H1 (cell line): ENCODE measurements around the gene NUTM1. TPM values are rescaled to one million over a fixed set of nuclear protein-coding genes. Genes with fewer than 3 reads are reported as not detected.

Source experiments
- CTCF ChIA-PET: fragments of 300-600 bp; sonication (Branson Sonifier 250); formaldehyde crosslinking; loops from one replicate; lab custom pipeline; 2021; ENCODE audit not compliant: partially characterized antibody; lab: Charles Lee
- POLR2A ChIA-PET: fragments of 300-600 bp; sonication (Branson Sonifier 250); formaldehyde crosslinking; loops from one replicate; lab custom pipeline; 2021; ENCODE audit warnings: inconsistent platforms; ENCODE audit not compliant: partially characterized antibody; lab: Charles Lee
- DNase-seq, 2 experiments: peaks; one replicate each; pipeline versions ENCODE4 v3.0.0 to v3.0.0-alpha.2; 2010 to 2022; ENCODE audit warnings: low spot score in 2 of 2, low read depth in 1 of 2, mixed read lengths in 1 of 2
- FAIRE-seq: peaks from 2 replicates; lab custom pipeline; 2011; peaks lifted over from hg19 to GRCh38; lab: Jason Lieb, UNC
- H2AFZ ChIP-seq: 2 replicates; pipeline ENCODE4 v1.8.1; 2012; ENCODE audit warnings: low read length, inconsistent platforms
- H2AK5ac ChIP-seq: 2 replicates; pipeline ENCODE4 v1.6.1; 2013; ENCODE audit warnings: low read depth, low read length
- H2BK120ac ChIP-seq: replicated peaks from 2 replicates; pipeline ENCODE3; 2013; ENCODE audit warnings: low read depth, low read length, inconsistent platforms
- H2BK12ac ChIP-seq: 2 replicates; pipeline ENCODE4 v1.6.1; 2013; ENCODE audit warnings: low read depth, low read length
- H2BK15ac ChIP-seq: 2 replicates; pipeline ENCODE4 v1.6.1; 2013; ENCODE audit warnings: low read length
- H2BK20ac ChIP-seq: 2 replicates; pipeline ENCODE4 v1.6.1; 2013; ENCODE audit warnings: low read length
- H2BK5ac ChIP-seq: 2 replicates; pipeline ENCODE4 v1.6.1; 2013; ENCODE audit warnings: low read depth, low read length
- H3K14ac ChIP-seq: 2 replicates; pipeline ENCODE4 v1.6.1; 2013; ENCODE audit warnings: inconsistent platforms; ENCODE audit not compliant: insufficient read length
- H3K18ac ChIP-seq: 2 replicates; pipeline ENCODE4 v1.6.1; 2013; ENCODE audit warnings: low read length; ENCODE audit errors: extremely low read depth
- H3K23ac ChIP-seq: 2 replicates; pipeline ENCODE4 v1.6.1; 2013; ENCODE audit warnings: inconsistent platforms; ENCODE audit not compliant: insufficient read length
- H3K23me2 ChIP-seq: 2 replicates; pipeline ENCODE4 v1.6.1; 2013; ENCODE audit warnings: low read depth, low read length
- H3K27ac ChIP-seq: 2 replicates; pipeline ENCODE4 v1.6.1; 2011; ENCODE audit warnings: low read depth, low read length, inconsistent platforms
- H3K27me3 ChIP-seq, 4 experiments: replicated peaks in 1 of 4; 1 replicate in 1 of 4; 2 replicates in 3 of 4; pipeline versions ENCODE4 v1.6.1 to v1.8.1; 2011 to 2013; ENCODE audit warnings: low read length in 3 of 4, mild to moderate bottlenecking in 3 of 4, inconsistent platforms in 2 of 4, mixed read lengths in 2 of 4, moderate library complexity in 1 of 4; ENCODE audit not compliant: control insufficient read depth in 3 of 4, insufficient read depth in 3 of 4; ENCODE audit errors: extremely low read depth in 1 of 4
- H3K36me3 ChIP-seq, 4 experiments: 2 replicates each; pipeline versions ENCODE4 v1.6.1 to v1.8.1; 2011 to 2013; ENCODE audit warnings: mild to moderate bottlenecking in 4 of 4, low read length in 3 of 4, moderate library complexity in 2 of 4, control low read depth in 1 of 4, inconsistent platforms in 1 of 4; ENCODE audit not compliant: insufficient read depth in 4 of 4, control insufficient read depth in 2 of 4
- H3K4ac ChIP-seq: replicated peaks from 2 replicates; pipeline ENCODE3; 2013; ENCODE audit warnings: low read length, low read depth, mixed read lengths, inconsistent platforms; ENCODE audit not compliant: insufficient read length
- H3K4me1 ChIP-seq, 4 experiments: replicated peaks in 1 of 4; 1 replicate in 1 of 4; 2 replicates in 3 of 4; pipeline versions ENCODE4 v1.6.1 to v1.8.1; 2011 to 2013; ENCODE audit warnings: low read length in 3 of 4, inconsistent platforms in 2 of 4, mixed read lengths in 1 of 4; ENCODE audit not compliant: insufficient read depth in 4 of 4, control insufficient read depth in 3 of 4
- H3K4me2 ChIP-seq, 2 experiments: 2 replicates each; pipeline versions ENCODE4 v1.6.1 to v1.8.1; 2011 to 2013; ENCODE audit warnings: low read depth in 2 of 2, low read length in 2 of 2, control low read depth in 1 of 2, inconsistent platforms in 1 of 2, mild to moderate bottlenecking in 1 of 2; ENCODE audit not compliant: insufficient read depth in 1 of 2
- H3K4me3 ChIP-seq, 4 experiments: fragments of 200-600, 300-600 bp in 1 of 4; sonication (generic), shearing (Covaris generic), sonication (Bioruptor Twin) in 1 of 4; 2 replicates each; pipeline versions ENCODE4 v1.5.1 to v1.8.1; 2011 to 2016; ENCODE audit warnings: low read length in 4 of 4, low read depth in 3 of 4, control low read depth in 2 of 4, inconsistent platforms in 2 of 4, mild to moderate bottlenecking in 2 of 4, mixed read lengths in 1 of 4, moderate library complexity in 1 of 4; ENCODE audit not compliant: insufficient read depth in 2 of 4; ENCODE audit errors: extremely low read depth in 1 of 4
- H3K56ac ChIP-seq: replicated peaks from 2 replicates; pipeline ENCODE3; 2013; ENCODE audit warnings: low read depth, mild to moderate bottlenecking, mixed read lengths, low read length, inconsistent platforms; ENCODE audit not compliant: insufficient read length
- H3K79me1 ChIP-seq: 2 replicates; pipeline ENCODE4 v1.6.1; 2013; ENCODE audit warnings: low read depth, low read length, control low read depth
- H3K79me2 ChIP-seq, 2 experiments: 2 replicates each; pipeline versions ENCODE4 v1.6.1 to v1.8.1; 2012 to 2013; ENCODE audit warnings: low read length in 2 of 2, mild to moderate bottlenecking in 2 of 2, inconsistent platforms in 1 of 2; ENCODE audit not compliant: insufficient read depth in 2 of 2, control insufficient read depth in 1 of 2
- H3K9ac ChIP-seq, 4 experiments: replicated peaks in 1 of 4; 1 replicate in 1 of 4; 2 replicates in 3 of 4; pipeline versions ENCODE4 v1.6.1 to v1.8.1; 2011 to 2013; ENCODE audit warnings: low read depth in 3 of 4, low read length in 3 of 4, control low read depth in 2 of 4, mild to moderate bottlenecking in 2 of 4, moderate library complexity in 2 of 4, inconsistent platforms in 1 of 4; ENCODE audit errors: extremely low read depth in 1 of 4
- H3K9me3 ChIP-seq, 2 experiments: 2 replicates each; pipeline versions ENCODE4 v1.6.1 to v1.8.1; 2012 to 2013; ENCODE audit warnings: mild to moderate bottlenecking in 2 of 2, moderate library complexity in 2 of 2, control low read depth in 1 of 2, inconsistent platforms in 1 of 2, low read depth in 1 of 2, low read length in 1 of 2, mixed read lengths in 1 of 2; ENCODE audit not compliant: insufficient read depth in 2 of 2
- H4K20me1 ChIP-seq, 2 experiments: replicated peaks in 1 of 2; 2 replicates each; pipeline versions ENCODE3 to v1.8.1; 2011 to 2013; ENCODE audit warnings: inconsistent platforms in 2 of 2, low read length in 2 of 2, mild to moderate bottlenecking in 1 of 2; ENCODE audit not compliant: insufficient read depth in 2 of 2, control insufficient read depth in 1 of 2
- H4K5ac ChIP-seq: 2 replicates; pipeline ENCODE4 v1.6.1; 2013; ENCODE audit warnings: low read length, low read depth, mixed read lengths, inconsistent platforms; ENCODE audit not compliant: insufficient read length
- H4K8ac ChIP-seq: 2 replicates; pipeline ENCODE4 v1.8.0; 2013; ENCODE audit warnings: mild to moderate bottlenecking, moderate library complexity, low read length, inconsistent platforms; ENCODE audit not compliant: insufficient read depth; ENCODE audit errors: extremely low read depth
- H4K91ac ChIP-seq: replicated peaks from 2 replicates; pipeline ENCODE3; 2013; ENCODE audit warnings: low read length, mixed read lengths, inconsistent platforms; ENCODE audit not compliant: insufficient read length
- ASH2L ChIP-seq: fragments of 200-600, 300-600 bp; sonication (generic); IDR thresholded peaks from one replicate; pipeline ENCODE4 v1.7.1; 2017; ENCODE audit warnings: low read length
- ATF2 ChIP-seq: IDR thresholded peaks from 2 replicates; pipeline ENCODE4 v1.6.1; 2012; ENCODE audit warnings: low read length, inconsistent platforms
- JUND ChIP-seq: IDR thresholded peaks from 2 replicates; pipeline ENCODE4 v1.6.1; 2011; ENCODE audit warnings: mild to moderate bottlenecking, improper control_type of control experiment, low read length
- MAX ChIP-seq: IDR thresholded peaks from 2 replicates; pipeline ENCODE4 v1.6.1; 2012; ENCODE audit warnings: inconsistent platforms
- SAP30 ChIP-seq: fragments of 300-600 bp; sonication (generic); IDR thresholded peaks from 2 replicates; pipeline ENCODE4 v1.7.1; 2012; ENCODE audit warnings: low read length, moderate library complexity, mild to moderate bottlenecking, inconsistent platforms; ENCODE audit not compliant: insufficient read depth, insufficient replicate concordance
- SP4 ChIP-seq: IDR thresholded peaks from 2 replicates; pipeline ENCODE4 v1.6.1; 2012; ENCODE audit warnings: low read length, inconsistent platforms
- TAF7 ChIP-seq: optimal IDR thresholded peaks from 2 replicates; pipeline ENCODE3; 2011; ENCODE audit warnings: low read depth, mild to moderate bottlenecking, inconsistent platforms, low read length, moderate library complexity, borderline replicate concordance
- TBP ChIP-seq: IDR thresholded peaks from 2 replicates; pipeline ENCODE4 v1.6.1; 2011; ENCODE audit warnings: low read depth, low read length, improper control_type of control experiment
- TEAD4 ChIP-seq: IDR thresholded peaks from 2 replicates; pipeline ENCODE4 v1.6.1; 2012; ENCODE audit warnings: low read depth, low read length, inconsistent platforms, mixed read lengths
- WGBS, 2 experiments: shearing (Covaris generic) in 1 of 2; methylation state at CpG; one replicate each; pipeline versions ENCODE4 v1.1.6 to v1.1.7; 2013 to 2015; ENCODE audit warnings: low lambda C conversion rate in 2 of 2, mixed read lengths in 2 of 2, inconsistent platforms in 1 of 2, low coverage in 1 of 2, missing lambda C conversion rate in 1 of 2; ENCODE audit not compliant: insufficient replicate concordance in 2 of 2, insufficient coverage in 1 of 2, insufficient read length in 1 of 2; ENCODE audit errors: extremely low coverage in 1 of 2, missing lambda C conversion rate in 1 of 2; 5-methylcytosine and 5-hydroxymethylcytosine counted together
- polyA plus RNA-seq, 7 experiments: library from polyadenylated mRNA; depleted of rRNA in 3 of 7; stranded (reverse) in 5 of 7; unstranded in 2 of 7; fragments of >200 nt in 5 of 7; fragments of 200-250 nt in 2 of 7; gene quantifications; 1 replicate in 5 of 7; 2 replicates in 1 of 7; 4 replicates in 1 of 7; pipeline versions ENCODE4 v1.2.1 to v1.2.3, GENCODE V29; 2011 to 2013; ENCODE audit warnings: missing spikeins in 2 of 7, mixed read lengths in 2 of 7
- total RNA-seq: library from RNA; stranded (reverse); fragmentation: NEBNext Ultra II Directional; extraction: Animal tissue kit (Norgen Biotek cat#: 25700); gene quantifications from 2 replicates; pipeline ENCODE4 v1.2.1, GENCODE V29; 2021

The NUTM1 gene
- total and polyA plus RNA-seq, 2 of the 8 experiments (the other 6 are each of a cell fraction or from before 2014, with no cell fraction given): 0.39 to 0.60 TPM

GRCh38 chr15:34337557-34338306 is 5.4 kb upstream of the NUTM1 start, which contains the start of gene SLC12A6:
SLC12A6 (minus strand) TSS chr15:34337781; CDS start chr15:34336680, 1,101 bp downstream.
- WGBS, 2 experiments: 3% methylated on average over 51 of the region's 78 CpGs; no CpG with 5 or more reads in 1 of the 2 experiments
- peaks cover 8% of the 10 kb centered on the region; the same call in 1 of the 2 replicates for H3K23me2 ChIP-seq
- 0 out of 2 replicates have a peak within 1 kb of the TSS, but pooled peaks have one; percentile 26 for H2AFZ ChIP-seq
- TF ChIP-seq SP4 (no peak), MAX (peak; percentile 19; the same call in 1 of the 2 replicates), ASH2L (peak; percentile 87), TBP (peak; percentile 32; the same call in 1 of the 2 replicates), SAP30 (peak; percentile 31), ATF2 (no peak), TAF7 (no peak), JUND (no peak), TEAD4 (no peak)

More at GRCh38 chr15:34337557-34338306, 5.4 kb upstream of the NUTM1 start, which contains the start of gene SLC12A6:
- Histone ChIP-seq H4K20me1 (no peaks in the 10 kb centered on the region), H3K27me3 (no peaks in the 10 kb centered on the region), H2AK5ac (no peak within 1 kb of the TSS), H3K9me3 (no peaks in the 10 kb centered on the region), H4K91ac (no peak within 1 kb of the TSS), H3K4me3 (peak within 1 kb of the TSS; percentile 65 to 86 (median 74)), H3K23ac (no peak within 1 kb of the TSS), H3K79me1 (peaks cover 4% of the 10 kb centered on the region; the same call in 1 of the 2 replicates), H2BK120ac (no peak within 1 kb of the TSS), H3K27ac (peak within 1 kb of the TSS; percentile 84; the same call in 1 of the 2 replicates), H3K4me2 (peak within 1 kb of the TSS; percentile 72 to 98), H4K5ac (peak within 1 kb of the TSS; percentile 91), H3K14ac (no peak within 1 kb of the TSS), H2BK5ac (no peak within 1 kb of the TSS; the same call in 1 of the 2 replicates), H4K8ac (peak within 1 kb of the TSS; percentile 89; the same call in 1 of the 2 replicates), H3K79me2 (peaks cover 0 to 18% of the 10 kb centered on the region in 2 experiments; a peak in 3 of 4 replicates), H2BK20ac (no peak within 1 kb of the TSS), H3K4ac (no peak within 1 kb of the TSS), H3K18ac (peak within 1 kb of the TSS; percentile 15), H3K36me3 (peaks cover 2 to 13% (median 6%) of the 10 kb centered on the region in 4 experiments; a peak in 5 of 8 replicates), H3K4me1 (peaks cover 0 to 4% (median 2%) of the 10 kb centered on the region in 4 experiments; a peak in 4 of 7 replicates), H3K56ac (peak within 1 kb of the TSS; percentile 77), H2BK15ac (no peak within 1 kb of the TSS), H2BK12ac (no peak within 1 kb of the TSS), H3K9ac (peak within 1 kb of the TSS; percentile 44 to 91 (median 66); a peak in 6 of 7 replicates)
- ChIA-PET POLR2A (interaction anchor here (0.5 to 4.7 kb wide), 7 partner anchors 10 to 164 kb away, joined by 3 to 35 read pairs (median 4); partner anchors contain the start of gene LPCAT4), CTCF (interaction anchor here (0.9 to 2.1 kb wide), 4 partner anchors 9 to 29 kb away, joined by 3 to 9 read pairs (median 4); partner anchors contain the start of gene LPCAT4)
- DNase-seq (peak; percentile 43 to 93), FAIRE-seq (no peak)
